ENCODE data around the gene NTMT1.
A peak's percentile ranks its signal among the peaks of the same experiment; 100 is the strongest.
"Not testable (repeated sequence)": the region's sequence is repeated elsewhere in the genome, so short reads cannot be mapped to it uniquely, and the experiment has no call there.

Gene NTMT1, protein sequence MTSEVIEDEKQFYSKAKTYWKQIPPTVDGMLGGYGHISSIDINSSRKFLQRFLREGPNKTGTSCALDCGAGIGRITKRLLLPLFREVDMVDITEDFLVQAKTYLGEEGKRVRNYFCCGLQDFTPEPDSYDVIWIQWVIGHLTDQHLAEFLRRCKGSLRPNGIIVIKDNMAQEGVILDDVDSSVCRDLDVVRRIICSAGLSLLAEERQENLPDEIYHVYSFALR
- 22.1 to 26.0 reads per million in 2 donors for total RNA-seq

DNA sequence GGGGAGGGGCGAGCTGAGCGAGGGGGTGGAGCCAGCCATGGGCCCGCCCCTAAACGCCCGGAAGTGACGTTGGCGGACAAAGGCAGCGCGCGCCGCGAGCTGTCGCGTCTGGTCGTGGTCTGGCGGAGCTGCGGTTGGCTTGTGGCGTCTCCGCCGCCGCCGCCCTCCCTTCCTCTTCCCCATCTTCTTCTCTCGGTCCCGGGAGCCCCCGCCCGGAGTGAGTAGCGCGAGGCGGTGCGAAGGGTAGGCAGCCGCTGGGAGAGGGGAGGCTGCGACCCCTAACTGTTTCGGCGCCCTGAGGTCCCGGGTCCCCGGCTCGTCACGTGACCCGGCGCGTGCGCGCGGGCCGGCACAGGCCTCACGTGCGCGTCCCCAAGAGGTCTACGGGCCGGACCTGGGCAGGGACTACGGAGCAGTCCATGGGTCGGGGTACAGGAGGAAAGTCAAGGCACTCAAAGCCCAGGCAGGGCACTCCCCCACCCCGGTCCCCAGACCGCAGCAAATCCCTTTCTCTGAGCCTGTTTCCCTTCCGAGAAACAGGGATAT lies at the start of gene NTMT1:
NTMT1 (plus strand) TSS at position 85 of the 546 bp plus-strand sequence. CDS start 6,541 bp downstream, outside the sequence.
- peak; percentile 90 for DNase-seq

DNA sequence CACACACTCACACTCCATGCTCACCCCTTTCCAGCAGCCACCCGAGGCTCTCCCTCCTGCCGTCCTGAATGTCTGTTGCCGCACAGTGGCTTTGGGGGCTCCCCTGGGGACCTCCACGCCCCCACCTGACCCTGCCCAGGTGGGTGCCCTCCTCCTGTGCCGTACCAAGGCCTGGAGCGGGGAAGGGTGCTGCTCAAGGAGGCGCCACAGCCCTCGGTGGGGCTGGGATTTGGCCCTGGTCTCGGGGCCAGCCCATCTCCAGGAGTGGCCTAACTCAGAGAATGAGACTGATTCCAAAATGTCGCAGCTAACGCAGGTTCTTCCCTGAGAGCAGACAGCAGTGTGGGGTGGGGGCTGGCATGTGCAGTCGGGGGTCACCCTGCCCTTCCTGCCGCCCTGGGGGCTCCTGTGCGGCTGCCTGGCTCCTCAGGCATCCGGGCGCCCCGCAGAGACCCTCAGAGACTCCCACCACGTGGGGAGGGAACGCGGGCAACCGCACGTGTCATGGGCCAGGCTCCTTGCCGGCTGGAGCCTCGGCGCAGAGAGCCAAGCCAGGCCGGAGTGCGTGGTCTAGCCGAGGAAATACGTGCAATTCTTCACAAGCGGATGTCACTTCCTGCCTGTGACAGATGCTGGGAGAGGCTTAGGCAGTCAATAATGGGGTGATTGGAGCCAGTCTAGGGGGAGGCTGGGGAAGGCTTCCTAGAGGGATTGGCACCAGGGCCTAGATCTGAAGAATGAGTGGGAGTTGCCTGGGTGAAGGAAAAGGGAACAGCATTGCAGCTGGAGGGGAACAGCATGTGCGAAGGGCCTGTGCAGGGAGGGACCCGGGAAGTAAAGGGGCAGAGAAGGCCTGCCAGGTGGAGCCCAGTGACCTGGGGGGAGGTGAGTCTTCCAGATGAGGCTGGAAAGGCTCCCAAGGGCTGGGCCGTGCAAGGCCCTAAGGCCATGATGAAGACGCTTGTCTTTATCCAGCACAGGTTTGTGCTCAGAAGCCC lies 49.1 kb upstream of the NTMT1 start:
- DNase-seq, result no peak

DNA sequence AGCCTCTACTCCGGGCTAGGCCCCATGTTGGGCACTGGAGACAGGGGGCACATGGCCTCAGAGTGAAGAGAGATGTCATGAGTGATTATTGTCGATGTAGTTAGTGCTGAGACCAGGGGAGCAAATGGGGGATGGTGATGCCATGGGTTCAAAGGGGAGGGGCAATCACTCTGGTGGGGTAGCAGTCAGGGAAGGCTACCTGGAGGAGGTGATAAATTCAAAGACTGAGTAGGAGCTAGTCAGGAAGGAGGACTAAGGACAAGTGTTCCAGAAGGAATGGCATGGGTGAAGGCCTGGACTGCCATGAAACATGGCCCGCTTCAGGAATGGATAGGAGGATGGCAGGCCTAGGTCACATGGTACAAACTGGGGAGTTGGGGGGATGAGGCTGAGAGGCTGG lies 46.7 kb upstream of the NTMT1 start:
- no peak for DNase-seq

DNA sequence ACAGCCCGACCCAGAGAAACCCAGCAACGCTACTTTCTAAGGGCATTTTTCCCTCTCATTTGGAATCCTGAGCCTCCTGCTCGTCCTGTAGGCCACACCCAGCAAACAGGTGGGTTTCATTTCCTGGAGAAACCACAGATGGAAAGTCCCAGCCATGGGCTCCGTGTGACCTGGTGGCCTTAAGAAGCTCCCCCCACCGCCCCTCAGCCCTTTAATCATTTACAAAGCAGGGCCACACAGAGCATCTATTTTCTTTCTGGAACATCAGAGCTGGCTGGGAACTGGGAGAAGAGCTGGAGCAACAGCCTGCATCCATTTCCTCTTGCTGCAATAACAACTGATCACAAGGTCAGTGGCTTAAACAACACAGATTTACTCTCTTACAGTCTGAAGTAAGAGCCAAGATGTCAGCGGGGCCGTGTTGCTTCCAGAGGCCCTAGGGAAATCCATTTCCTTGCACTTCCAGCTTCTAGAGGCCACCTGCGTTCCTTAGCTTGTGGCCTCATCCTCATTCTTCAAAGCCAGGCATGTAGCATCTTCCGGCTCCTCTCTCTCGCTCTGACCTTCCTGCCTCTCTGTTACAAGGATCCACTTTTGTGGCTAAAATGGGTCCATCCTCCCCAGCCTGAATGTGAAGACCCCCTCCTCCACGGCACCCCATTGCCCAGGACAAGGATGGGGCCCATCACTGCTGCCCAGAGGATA lies 45.6 kb upstream of the NTMT1 start:
- DNase-seq, result no peak

DNA sequence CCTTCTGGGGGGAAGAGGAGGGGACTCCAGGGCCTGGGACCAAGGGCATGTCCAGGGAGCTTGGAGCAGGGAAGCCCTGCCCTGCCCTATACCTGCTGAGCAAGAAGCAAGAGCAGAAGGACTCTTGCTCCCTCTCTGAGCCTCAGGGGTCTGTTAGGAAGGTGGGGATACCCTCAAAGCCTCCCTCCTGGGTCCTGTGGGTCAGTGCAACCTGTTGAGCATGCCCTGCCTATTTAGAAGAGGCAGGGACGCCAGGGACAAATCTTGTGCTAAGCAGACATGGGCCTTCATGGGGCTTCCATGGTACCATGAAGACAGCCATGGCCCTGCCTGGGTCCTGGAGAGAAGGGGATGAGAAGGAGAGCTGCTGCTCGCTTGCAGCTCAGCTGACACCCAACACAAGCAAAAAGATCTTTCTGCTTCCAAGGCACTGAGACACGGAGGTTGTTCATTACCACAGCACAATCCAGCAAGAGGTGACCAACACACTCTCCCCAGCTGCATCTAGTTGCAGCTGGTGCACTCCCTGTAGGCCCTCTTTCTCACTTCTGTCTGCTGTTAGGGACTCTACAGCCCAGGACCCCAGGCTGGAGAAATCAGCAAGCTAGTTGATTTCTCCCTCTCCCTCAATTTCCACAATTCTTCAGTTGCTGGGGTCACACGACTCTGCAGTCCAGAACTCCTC lies 44.3 kb upstream of the NTMT1 start:
- no peak for DNase-seq

DNA sequence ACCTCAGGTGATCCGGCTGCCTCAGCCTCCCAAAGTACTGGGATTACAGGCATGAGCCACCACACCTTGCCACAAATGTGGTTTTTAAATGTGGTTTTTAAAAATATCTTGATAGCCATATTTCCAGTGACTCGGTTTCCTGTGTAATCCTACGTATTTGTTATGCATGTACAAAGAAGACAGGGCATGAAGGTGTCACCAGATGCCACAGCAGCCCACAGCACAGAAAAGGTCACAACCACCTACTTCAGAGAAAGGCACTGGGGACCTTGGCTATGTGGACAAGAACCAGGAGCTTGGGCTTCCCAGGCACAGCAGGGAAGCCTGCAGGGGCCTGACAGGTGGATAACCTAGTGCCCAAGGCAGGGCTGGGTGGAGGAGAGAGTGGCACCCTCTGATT lies 43.1 kb upstream of the NTMT1 start:
- DNase-seq, result no peak

DNA sequence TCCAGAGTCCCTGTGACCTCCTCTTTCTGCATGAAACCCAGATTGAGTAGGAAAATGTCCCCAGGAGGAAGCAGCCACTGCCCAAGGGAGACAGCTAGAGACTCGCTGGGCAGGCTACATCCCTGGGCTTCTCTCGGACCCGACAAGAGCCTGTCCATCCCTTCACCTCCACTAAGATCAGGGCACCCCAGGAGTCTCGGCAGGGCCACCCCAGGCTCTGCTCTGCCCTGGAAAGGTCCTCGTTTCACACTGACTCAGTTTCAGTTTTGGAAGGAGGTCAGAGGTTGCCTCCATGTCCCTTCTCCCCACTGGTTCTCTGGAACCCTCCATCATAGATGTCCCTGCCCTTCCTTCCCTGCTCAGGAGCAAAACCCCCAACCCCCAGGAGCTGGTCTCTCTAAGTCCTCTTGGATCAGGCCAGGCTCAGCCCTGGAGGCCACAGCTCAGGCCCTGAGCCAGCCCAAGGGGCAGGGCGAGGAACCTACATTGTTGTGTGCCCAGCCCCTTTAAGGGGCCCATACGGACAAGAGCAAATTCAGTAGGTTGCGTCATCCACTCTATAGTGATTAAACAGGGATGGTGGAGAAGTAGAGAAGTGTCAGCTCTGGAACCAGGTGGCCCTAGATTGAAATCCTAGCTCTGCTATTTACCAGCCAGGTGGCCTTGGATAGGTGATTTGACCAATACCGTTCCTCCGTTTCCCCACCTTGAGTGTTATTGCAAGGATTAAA lies 42.5 kb upstream of the NTMT1 start:
- no peak for DNase-seq

DNA sequence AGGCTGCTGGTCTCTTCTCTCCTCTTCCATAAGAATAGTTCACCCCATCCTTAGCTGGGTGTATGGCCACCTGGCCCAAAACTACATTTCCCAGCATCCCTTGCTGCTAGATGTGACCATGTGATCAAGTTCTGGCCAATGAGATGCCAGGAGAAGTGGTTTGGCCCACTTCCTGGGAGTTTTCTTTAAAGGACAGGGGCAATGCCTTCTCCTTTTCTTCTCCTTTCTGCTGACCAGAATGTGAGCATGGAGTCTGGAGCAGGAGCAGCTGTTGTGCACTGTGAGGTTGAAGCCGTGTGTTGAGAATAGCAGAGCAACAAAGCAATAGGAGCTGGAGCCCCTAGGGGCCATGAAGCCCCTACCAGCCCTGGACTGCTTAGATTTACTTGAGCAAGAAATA lies 41.8 kb upstream of the NTMT1 start:
- DNase-seq, result no peak

DNA sequence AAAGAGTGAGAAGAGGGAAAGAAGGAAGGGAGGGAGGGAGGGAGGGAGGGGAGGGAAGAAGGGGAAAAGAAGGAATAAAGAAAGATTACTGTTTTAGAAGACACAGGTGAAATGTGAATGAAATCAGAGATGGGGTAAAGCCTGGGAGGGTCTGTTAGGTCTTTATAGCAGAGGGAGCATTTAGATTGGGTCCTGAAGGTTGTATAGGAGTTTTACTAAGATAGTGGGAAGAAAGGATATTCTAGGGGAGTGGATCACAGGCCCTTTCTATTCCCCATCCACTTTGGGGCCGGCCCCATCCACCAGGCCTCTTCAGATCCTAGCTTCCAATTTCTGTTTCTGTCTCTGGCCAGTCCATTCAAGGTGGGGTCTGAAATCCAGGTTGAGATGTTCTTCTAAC lies 40.6 kb upstream of the NTMT1 start:
- no peak for DNase-seq

DNA sequence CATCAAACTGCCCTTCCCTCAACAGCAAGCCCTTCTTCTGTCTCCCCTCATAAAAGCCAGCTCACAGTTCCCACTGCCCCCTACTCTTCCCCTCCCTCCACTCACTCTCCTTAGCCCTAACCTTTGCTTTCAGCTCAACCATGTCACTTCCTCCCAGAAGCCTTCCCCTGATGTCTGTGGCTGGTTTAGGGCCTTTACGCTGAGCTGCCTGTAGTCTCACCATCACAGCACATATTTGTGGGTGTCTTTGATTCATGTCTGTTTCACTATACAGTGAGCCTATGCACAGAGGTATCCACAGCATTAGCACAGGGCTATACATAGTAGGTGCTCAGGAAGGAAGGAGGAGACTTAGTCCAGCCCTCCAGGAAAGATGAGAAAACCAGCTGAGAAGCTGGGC lies 39.7 kb upstream of the NTMT1 start:
- no peak for DNase-seq

DNA sequence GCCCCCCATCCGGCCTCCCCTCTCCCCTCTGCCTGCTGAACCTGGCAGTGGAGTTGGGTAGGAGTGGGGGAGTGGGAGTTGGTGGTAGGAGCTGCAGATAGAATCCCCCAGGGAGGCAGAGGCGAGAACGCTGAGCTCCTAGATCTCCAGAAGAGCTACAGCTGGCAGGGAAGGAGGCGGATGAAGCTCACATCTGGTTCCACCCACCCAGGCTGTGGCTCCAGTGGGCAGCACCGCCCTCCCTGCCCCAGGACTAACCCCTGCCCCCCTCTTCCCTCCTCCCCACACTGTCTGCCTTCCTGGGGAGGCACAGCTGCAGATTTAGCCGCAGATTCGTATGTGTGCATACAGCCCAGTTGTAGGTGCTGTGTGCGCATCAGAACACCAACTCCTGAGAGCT lies 39.3 kb upstream of the NTMT1 start:
- DNase-seq, result no peak

DNA sequence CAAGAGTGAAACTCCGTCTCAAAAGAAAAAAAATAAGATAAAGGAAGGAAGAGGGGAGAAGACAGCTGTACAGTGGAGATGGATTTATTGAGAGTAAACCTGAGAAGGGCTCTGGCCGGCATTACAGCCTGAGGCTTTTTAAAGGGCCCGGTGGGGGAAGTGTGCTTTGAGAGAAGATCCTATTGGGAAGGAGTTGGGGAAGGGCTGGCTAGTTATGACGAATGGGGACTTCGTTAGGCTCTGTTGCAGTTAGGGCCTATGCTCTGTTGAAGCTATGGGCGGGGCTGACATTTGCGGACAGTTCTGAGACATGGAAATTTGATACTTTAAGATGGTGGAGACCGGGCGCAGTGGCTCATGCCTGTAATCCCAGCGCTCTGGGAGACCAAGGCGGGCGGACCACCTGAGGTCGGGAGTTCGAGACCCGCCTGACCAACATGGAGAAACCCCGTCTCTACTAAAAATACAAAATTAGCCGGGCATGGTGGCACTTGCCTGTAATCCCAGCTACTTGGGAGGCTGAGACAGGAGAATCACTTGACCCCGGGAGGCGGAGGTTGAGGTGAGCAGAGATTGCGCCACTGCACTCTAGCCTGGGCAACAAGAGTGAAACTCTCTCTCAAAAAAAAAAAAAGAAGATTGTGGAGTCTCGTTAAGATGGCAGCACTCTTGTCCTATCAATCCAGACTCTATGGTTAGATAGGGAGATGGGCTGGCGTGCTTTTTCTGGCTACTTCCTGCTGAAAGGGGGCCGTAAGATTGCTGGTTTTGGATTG lies 38.3 kb upstream of the NTMT1 start:
- DNase-seq, result no peak

DNA sequence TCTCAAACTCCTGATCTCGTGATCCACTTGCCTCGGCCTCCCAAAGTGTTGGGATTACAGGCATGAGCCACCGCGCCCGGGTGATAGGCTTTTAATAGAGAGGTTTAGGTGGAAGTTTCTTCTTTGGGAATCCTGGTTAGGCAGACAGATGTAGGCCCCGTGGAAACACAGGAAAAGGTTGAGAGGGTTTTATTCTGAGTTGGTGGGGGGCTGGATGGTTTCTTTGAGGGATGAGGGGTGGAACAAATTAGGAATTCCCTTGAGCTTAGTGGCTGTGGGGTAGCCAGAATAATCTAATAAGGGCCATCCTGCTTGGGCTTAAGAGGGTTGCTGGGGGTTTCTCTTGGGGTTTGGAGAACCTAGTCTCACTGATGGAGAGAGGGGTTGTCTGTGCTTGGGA lies 35.5 kb upstream of the NTMT1 start:
- DNase-seq, result no peak

DNA sequence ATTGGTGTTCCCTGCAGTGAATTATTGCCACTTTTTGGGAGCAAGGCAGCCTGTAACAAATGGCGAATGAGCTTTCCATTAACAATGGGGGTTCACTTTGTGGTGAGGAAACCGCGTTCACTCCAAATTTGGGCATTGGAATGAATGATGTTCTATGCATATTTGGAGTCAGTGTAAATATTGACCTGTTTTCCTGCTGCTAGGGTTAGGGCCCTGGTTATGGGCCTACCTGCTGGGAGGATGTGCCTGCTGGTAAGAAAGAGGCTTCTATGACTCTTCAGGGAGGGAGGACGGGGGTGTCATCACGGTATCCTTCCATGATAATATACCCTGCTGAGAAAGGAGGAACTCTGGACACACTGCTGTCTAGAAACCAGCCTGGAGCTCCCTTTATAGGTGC lies 34.0 kb upstream of the NTMT1 start:
- no peak for DNase-seq

DNA sequence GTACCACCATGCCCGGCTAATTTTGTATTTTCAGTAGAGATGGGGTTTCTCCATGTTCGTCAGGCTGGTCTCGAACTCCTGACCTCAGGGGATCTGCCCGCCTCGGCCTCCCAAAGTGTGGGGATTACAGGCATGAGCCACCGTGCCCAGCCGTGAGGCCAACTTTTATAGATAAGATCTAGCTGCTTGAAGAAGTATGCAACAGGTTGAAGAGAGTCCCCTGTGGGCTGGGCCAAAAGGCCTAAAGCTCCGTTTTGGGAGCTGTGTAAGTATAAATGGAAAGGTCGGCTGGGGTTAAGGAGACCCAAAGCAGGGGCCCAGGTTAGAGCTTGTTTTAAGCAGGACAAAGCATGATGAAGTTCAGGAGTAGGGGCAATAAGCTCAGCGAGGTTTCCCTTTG lies 33.2 kb upstream of the NTMT1 start:
- not testable (repeated sequence) for DNase-seq

DNA sequence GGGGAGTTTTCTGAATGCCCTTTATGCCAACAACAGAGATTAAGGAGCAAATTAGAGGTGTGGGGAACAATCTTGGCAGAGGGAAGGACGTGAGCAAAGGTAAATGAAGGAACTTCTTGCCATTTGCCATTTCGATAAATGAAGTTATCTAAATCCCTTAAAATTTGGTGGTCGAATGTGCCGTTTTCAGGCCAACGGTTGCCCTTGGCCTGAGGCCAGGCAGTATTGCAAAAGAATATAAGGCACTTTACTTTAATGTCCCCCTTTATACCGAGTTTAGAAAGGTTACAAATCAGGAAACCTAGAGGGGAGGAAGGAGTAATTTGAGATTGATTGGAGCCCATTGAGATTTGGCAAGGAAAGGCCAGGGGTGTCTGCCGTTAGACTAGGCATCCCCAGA lies 31.3 kb upstream of the NTMT1 start:
- no peak for DNase-seq

DNA sequence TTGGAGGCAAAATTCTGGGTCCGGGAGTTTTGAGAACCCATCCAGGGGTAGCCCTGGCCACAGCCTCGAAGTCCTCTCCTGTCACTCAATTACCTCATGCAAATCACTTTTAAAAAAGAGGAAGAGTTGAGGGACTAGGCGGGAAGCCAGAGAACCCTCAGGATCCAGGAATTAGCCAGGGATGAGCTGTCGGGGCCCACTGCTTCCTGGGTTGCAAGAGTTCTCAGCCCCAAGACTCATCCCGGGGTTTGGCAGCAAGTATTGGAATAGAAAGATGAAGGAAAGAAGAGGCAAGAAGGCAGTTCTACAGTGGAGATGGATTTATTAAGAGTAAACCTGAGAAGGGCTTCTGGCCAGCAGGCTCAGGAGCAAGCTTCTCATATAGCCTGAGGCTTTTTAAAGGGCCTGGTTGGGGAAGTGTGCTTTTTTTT lies 30.6 kb upstream of the NTMT1 start:
- no peak for DNase-seq

DNA sequence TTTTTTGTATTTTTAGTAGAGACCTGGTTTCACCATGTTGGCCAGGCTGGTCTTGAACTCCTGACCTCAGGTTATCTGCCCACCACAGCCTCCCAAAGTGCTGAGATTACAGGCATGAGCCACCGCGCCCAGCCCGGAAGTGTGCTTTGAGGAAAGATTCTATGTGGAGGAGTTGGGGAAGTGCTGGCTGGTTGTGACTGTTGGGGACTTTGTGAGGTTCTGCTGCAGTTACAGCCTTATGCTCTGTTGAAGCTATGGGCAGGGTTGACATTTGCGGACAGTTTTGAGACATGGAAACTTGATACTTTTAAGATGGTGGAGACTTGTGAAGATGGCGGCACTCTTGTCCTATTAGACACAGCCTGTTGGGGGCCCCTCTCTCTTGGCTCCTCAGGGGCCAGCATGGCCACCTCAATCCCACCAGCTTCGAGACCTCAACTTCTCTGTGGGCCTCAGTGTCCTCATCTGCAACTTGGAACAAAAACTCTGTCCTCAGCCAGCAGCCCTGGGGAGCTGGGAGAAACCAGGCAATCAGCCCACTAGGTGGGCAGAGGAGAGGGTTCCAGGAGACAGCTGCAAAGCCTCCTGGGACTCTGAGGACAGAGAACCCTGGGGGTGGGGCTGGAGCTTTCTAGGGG lies 29.9 kb upstream of the NTMT1 start:
- no peak for DNase-seq

DNA sequence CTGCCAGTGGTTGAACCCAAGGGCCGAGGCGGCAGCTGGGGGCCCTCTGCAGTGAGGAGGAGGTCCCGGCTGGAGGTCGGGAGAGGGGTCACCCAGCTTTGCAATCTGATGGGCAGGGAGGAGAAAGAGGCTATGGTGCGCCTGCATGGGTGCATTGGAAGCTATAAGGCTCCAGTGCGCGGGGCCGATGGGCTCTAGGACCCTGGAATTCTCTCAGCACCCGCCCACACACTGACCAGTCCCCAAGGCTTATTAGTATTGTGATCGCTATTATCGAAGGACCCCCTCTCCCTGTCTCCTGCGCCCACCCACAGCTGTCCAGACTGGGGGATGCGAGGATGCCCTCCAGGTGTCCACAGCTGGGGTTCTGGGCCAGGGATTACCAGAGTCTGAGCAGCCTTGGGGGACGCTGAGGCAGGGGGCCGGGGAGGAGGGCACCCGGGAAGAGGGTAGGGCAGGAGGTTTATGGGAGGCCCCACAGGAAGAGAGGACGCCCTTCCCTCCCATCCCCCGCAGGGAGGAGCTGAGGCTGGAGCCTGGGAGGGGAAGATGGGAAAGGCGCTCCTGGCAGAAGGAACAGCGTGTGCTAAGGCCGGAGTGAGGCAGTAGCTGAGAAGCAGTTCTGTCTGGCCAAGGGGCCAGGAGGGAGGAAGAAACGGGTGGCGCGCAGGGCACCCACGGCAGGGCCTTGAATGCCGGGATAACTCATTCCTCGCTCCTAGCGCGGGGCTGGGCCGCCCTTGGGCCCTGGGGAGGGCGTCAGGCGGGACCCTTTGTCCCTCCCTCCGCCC lies 29.2 kb upstream of the NTMT1 start:
- no peak for DNase-seq
